Mesodermal cell (in vitro differentiated cells): Measurements from ENCODE around the gene PKD1.

Source experiments
- H3K27ac ChIP-seq: 2 replicates; pipeline ENCODE4 v1.7.0; 2013; ENCODE audit warnings: mild to moderate bottlenecking, low read depth, low read length, moderate library complexity; ENCODE audit not compliant: severe bottlenecking
- H3K36me3 ChIP-seq: 2 replicates; pipeline ENCODE4 v1.7.1; 2013; ENCODE audit warnings: mild to moderate bottlenecking, low read length, moderate library complexity; ENCODE audit not compliant: control insufficient read depth, insufficient read depth
- H3K4me1 ChIP-seq: one replicate; pipeline ENCODE4 v1.7.1; 2013; ENCODE audit warnings: mild to moderate bottlenecking, low read length; ENCODE audit not compliant: insufficient read depth, control insufficient read depth, poor library complexity, severe bottlenecking
- H3K4me3 ChIP-seq: 2 replicates; pipeline ENCODE4 v1.7.0; 2013; ENCODE audit warnings: low read length, control low read depth, mild to moderate bottlenecking; ENCODE audit not compliant: insufficient read depth, poor library complexity, severe bottlenecking; ENCODE audit errors: extremely low read depth
- H3K9me3 ChIP-seq: 2 replicates; pipeline ENCODE4 v1.7.1; 2013; ENCODE audit warnings: mild to moderate bottlenecking, low read length, moderate library complexity; ENCODE audit not compliant: control insufficient read depth
- WGBS, 2 experiments: methylation state at CpG; one replicate each; pipeline ENCODE4 v1.1.5; 2013; ENCODE audit warnings: missing lambda C conversion rate in 2 of 2; ENCODE audit not compliant: insufficient coverage in 2 of 2; 5-methylcytosine and 5-hydroxymethylcytosine counted together

The PKD1 gene

DNA sequence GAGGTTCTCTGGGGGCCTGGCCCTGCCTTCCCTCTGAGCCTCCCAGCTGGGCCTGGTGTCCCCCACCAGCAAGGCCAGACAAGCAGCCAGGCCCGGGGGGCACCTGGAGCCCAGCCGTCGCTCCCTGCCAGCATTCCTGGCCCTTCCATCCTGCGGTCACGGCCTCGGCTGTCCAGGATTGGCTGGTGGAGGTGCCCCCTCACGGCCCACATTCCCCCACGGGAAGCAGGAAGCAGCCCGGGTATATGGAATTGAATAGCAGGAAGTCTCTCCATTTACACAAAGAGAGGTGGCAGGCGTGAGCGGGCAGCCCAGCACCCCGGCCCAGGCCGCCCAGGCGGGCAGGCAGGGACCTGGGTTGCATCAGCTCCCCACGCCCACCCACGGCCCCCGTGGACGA, 34.4 kb upstream of the PKD1 start:
- H3K9me3 ChIP-seq = no peaks in the 10 kb centered on the region
- no peaks in the 10 kb centered on the region for H3K4me1 ChIP-seq
- H3K27ac ChIP-seq = no peak overlapping the region
- WGBS, 2 experiments = 96 to 97% methylated on average over 18 of the region's 18 CpGs
- H3K36me3 ChIP-seq = peaks cover 68% of the 10 kb centered on the region
- no peak overlapping the region for H3K4me3 ChIP-seq

DNA sequence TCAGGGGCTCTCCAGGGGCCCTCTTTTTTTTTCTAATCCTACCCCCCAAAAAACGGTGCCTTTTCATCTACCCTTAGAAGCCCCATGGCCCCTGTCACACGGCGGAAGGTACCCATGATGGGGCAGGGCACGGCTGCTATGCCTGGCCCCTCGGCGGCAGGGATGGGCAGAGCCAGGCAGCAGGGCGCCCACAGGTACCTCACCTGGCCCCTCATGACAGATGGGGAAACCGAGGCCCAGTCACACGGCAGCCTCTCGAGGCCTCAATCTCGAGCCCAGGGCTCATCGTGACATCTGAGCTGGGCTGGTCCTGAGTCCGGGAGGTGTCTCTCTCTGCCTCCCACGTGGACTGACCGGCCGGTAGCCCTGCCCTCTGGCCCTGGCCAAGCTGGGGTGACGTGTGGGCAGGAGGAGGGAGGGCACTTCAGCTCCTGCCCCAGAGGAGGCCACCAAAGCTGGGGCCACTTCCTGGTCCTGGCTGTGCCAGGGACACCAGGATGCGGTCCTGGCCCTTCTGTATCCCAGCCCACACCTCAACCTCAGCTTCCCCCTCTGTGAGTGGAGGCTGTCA, 31.5 kb upstream of the PKD1 start:
- Histone ChIP-seq H3K27ac (no peak overlapping the region), H3K9me3 (no peaks in the 10 kb centered on the region), H3K36me3 (peaks cover 52% of the 10 kb centered on the region), H3K4me3 (no peak overlapping the region), H3K4me1 (no peaks in the 10 kb centered on the region)
- WGBS, 2 experiments = 97% methylated on average over 15 to 16 of the region's 18 CpGs

DNA sequence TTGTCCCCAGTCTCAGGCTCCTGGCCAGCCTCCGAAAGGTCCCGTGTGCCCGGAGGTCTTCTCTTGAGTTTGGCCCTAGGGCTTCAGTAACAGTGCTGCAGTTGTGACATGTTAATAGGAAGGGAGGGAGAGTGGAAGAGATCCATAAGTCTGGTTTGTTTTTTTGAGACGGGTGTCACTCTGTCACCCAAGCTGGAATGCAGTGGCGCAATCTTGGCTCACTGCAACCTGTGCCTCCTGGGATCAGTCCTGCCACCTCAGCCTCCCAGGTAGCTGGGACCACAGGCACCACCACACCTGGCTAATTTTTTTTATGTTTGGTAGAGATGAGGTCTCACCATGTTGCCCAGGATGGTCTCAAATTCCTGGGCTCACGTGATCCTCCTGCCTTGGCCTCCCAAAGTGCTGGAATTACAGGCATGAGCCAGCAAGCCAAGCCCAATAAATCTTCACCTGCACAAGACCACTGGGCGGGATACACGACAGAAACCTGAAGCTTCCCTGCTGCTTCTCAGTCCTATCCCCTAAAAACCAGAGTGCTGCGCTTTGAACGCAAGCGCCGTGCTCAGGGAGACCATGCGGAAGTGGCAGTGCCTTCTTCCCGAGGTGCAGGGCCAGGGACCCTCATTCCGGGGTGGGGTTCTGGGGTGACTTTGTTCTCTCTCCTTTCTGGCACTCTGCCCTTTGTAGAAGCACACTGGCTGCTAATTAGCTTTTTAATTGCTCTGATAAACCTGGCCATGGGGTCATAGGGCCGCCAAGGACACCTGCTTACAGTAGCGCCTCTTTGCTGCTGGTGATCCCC, 30.8 kb upstream of the PKD1 start:
- WGBS, 2 experiments = 97 to 99% methylated on average over 12 to 16 of the region's 17 CpGs
- H3K9me3 ChIP-seq = no peaks in the 10 kb centered on the region
- no peaks in the 10 kb centered on the region for H3K4me1 ChIP-seq
- no peak overlapping the region for H3K4me3 ChIP-seq
- H3K27ac ChIP-seq = no peak overlapping the region
- peaks cover 45% of the 10 kb centered on the region for H3K36me3 ChIP-seq

DNA sequence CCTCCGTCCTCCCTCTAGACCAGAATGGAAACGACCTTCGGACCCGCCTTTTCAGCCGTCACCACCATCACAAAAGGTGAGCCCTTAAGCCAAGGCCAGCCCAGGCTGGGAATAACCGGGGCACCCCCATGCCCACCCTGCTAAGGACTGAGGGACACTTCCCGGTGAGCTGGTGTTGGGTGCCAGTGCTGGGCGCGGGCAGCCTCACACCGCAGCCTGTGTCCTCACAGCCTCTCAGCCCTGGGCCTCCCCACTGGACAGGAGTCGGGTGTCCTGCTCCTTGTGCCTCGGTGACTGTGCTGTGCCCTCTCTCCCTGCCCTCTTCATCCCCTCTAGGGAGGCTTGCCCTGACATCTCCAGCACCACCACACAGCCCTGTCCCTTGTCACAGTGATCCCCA, 30.2 kb upstream of the PKD1 start:
- H3K27ac ChIP-seq = no peak overlapping the region
- peaks cover 40% of the 10 kb centered on the region for H3K36me3 ChIP-seq
- H3K9me3 ChIP-seq = no peaks in the 10 kb centered on the region
- 96 to 97% methylated on average over 12 of the region's 12 CpGs for WGBS, 2 experiments
- no peaks in the 10 kb centered on the region for H3K4me1 ChIP-seq
- H3K4me3 ChIP-seq = no peak overlapping the region

DNA sequence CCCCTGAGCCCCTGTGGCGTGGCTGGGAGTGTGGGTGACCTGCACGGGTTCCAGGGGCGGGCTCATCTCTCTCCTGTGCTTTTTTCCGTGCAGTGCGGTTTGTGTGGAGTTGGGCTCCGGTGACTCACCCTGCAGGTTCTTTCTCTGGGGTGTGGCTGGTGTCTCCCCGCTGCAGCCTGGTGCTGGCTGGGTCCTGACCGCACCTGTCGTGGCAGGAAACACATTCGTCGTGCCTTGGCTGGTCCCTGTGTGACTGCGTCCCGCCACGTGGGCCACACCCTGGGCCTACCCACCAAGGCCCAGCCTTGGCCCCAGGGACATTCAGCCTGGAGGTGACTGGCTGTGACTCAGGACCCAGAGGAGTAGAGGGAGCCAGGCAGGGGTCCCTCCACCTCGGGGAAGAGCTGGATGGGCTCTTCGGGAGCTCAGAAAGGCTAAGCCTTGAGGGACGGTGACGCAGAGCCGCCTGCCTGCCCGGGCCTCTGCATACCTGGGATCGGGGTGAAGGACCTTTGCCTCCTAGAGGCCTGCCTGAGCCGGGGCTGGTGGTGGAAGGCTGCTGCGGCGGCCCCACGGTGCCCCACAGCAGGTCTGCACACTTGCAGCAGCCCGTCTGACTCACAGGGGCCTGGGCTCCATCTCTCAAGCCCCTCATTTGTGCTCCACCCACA, 27.6 kb upstream of the PKD1 start:
- Histone ChIP-seq H3K4me1 (peaks cover 14% of the 10 kb centered on the region), H3K9me3 (no peaks in the 10 kb centered on the region), H3K27ac (no peak overlapping the region), H3K4me3 (no peak overlapping the region), H3K36me3 (peaks cover 33% of the 10 kb centered on the region)
- 98% methylated on average over 23 of the region's 26 CpGs for WGBS, 2 experiments

DNA sequence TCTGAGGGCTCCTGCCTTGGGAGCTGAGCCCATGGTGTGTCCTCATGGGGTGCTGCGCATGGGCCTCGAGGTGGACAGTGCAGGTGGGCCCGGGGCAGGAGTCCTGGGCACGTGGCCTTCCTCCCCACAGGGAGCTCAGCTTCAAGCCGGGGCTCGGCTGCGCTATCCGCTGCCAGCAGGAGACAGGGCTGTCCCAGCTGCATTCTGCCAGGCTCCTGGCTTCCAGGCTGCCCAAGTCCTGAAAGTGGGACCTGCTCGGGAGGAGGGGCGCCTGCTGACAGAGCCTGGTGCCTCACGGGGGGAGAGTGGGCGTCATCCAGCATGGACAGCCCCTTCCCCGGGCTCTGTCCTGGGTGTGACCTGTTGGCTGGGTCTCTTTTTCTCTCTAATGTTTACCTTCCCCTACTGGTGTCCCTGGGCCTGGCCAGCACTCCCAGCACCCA, 27.0 kb upstream of the PKD1 start:
- Histone ChIP-seq H3K4me1 (peaks cover 20% of the 10 kb centered on the region), H3K27ac (no peak overlapping the region), H3K4me3 (no peak overlapping the region), H3K9me3 (no peaks in the 10 kb centered on the region), H3K36me3 (peaks cover 33% of the 10 kb centered on the region)
- 98% methylated on average over 11 to 12 of the region's 13 CpGs for WGBS, 2 experiments

DNA sequence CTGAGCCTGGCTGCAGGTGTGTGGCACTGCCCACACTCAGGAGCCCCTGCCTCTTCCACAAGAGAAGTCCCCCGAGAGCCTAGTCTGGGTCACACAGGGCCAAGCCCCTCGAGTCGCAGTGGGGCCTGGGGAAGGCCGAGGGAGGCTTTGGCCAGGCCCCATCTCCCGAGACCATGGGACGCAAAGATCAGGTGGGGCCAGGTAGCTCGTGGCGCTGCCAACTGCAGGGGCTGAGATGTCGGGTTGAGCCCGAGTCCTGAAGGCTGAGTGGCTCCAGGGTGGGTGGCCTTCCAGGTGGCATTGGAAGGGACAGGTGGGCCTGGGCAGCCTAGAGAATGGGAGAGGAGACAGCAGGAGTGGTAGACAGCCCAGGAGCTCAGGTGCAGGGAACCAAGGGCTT, 26.2 kb upstream of the PKD1 start:
- 98 to 100% methylated on average over 9 to 10 of the region's 10 CpGs for WGBS, 2 experiments
- H3K9me3 ChIP-seq = no peaks in the 10 kb centered on the region
- peaks cover 26% of the 10 kb centered on the region for H3K4me1 ChIP-seq
- H3K36me3 ChIP-seq = peaks cover 27% of the 10 kb centered on the region
- H3K27ac ChIP-seq = no peak overlapping the region
- no peak overlapping the region for H3K4me3 ChIP-seq

DNA sequence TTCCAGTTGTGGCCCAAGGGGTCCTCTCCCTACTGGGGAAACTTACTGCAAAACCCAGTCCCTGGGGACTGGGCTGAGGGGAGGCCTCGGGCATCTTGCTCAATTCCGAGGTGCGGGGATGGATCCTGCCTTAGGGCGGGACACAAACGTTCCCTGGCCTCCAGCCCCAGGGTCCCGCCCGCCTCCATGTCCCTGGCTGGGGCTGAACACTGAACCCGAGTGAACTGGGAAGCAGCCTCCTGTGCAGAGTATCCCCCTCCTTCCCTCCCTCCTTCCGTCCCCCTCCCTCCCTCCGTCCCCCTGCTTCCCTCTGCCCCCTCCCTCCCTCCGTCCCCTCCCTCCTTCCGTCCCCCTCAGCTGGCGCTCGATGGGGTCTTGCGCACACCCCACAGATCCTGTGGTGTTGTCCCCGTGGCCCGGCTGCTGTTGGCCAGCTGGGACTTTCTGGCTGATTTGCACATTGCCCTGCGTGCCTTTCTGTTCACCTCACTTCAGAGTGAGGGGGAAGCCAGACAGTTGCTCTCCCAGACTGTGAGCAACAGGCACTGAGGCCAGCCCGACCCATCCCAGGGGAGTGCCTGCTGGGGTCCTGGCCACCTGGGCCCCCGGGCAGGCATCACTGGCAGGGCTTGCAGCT, 25.3 kb upstream of the PKD1 start:
- Histone ChIP-seq H3K9me3 (no peaks in the 10 kb centered on the region), H3K4me3 (no peak overlapping the region), H3K4me1 (peaks cover 29% of the 10 kb centered on the region), H3K36me3 (peaks cover 19% of the 10 kb centered on the region), H3K27ac (no peak overlapping the region)
- WGBS, 2 experiments = 75 to 89% methylated on average over 15 to 16 of the region's 20 CpGs

DNA sequence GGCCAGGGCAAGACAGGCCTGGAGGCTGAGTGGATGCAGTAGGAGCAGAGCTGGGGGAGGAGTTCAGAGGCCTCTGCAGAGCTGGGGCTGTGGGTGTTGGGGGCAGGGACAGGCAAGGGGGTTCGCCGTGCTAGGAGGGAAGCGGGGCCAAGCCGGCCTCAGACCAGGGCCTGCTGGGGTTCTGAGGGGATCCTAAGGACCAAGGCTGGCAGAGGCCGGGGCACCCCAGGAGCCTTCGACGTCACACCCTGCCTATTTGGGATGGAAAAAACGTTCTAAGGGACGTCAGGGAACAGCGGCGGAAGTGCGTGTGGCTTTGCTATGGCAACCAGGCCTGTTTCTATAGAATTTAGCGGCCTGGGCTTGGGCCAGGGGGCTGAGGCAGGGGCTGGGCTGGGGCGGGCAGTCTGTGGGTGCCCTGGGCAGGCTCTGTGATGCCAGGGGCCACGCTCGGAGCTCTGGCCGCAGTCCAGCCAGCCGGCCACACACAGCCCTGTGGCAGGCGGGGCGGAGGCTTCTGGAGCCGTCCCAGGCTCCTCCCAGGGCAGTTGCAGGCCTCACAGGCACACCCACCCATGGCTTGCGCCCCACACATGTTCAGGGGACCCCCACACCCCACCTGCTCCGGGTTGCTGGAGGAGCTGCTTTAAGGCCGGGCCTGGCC, 23.6 kb upstream of the PKD1 start:
- H3K4me3 ChIP-seq = no peak overlapping the region
- no peaks in the 10 kb centered on the region for H3K9me3 ChIP-seq
- peaks cover 18% of the 10 kb centered on the region for H3K36me3 ChIP-seq
- WGBS, 2 experiments = 84 to 85% methylated on average over 21 to 23 of the region's 24 CpGs
- H3K4me1 ChIP-seq = peaks cover 29% of the 10 kb centered on the region
- H3K27ac ChIP-seq = no peak overlapping the region

DNA sequence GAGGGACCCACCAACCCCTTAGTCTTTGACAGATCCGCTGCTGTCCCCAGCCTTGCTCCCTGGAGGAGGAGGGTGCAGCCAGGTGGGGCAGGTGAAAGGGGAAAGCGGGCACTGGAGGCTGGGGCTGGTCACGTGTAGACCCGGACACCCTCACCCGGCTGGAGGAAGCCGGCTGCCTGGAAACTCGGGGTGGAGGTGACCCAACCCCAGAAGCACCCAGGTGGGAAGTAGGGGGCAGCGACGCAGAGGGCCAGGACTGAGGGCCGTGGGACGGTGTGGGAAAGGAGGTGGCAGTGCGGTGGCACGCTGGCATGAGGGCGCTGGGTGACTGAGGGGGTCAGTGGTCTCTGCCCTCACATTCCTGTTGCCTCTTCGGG, 22.6 kb upstream of the PKD1 start:
- WGBS, 2 experiments = 94 to 97% methylated on average over 14 of the region's 15 CpGs
- peaks cover 31% of the 10 kb centered on the region for H3K4me1 ChIP-seq
- H3K4me3 ChIP-seq = no peak overlapping the region
- no peak overlapping the region for H3K27ac ChIP-seq
- no peaks in the 10 kb centered on the region for H3K9me3 ChIP-seq
- H3K36me3 ChIP-seq = peaks cover 26% of the 10 kb centered on the region
